GM19468 (cell line): ENCODE data around the gene TLE4.
"Not testable (repeated sequence)": the region's sequence is repeated elsewhere in the genome, so short reads cannot be mapped to it uniquely, and the experiment has no call there.

ENCODE experiments used
- ATAC-seq: cut with Tn5 transposase; IDR thresholded peaks from one replicate; pipeline ENCODE4 v1.9.1; 2021; ENCODE audit warnings: mild to moderate bottlenecking, moderate library complexity, moderate number of reproducible peaks; ENCODE audit not compliant: unreplicated experiment; ENCODE audit errors: extremely low read depth

TLE4 gene

GRCh38 chr9:79707589-79707988 lies 135.8 kb downstream of the TLE4 start:
- ATAC-seq = no peak

GRCh38 chr9:79708541-79708940 lies 136.8 kb downstream of the TLE4 start:
- no peak for ATAC-seq

GRCh38 chr9:79709743-79710674 lies 138.2 kb downstream of the TLE4 start:
- no peak for ATAC-seq

- ATAC-seq = no peak
Measured at GRCh38 chr9:79711874-79712273, 140.1 kb downstream of the TLE4 start.

- ATAC-seq = no peak
Measured at GRCh38 chr9:79719021-79719420, 147.3 kb downstream of the TLE4 start.

- no peak for ATAC-seq
Measured at GRCh38 chr9:79719989-79720388, 148.2 kb downstream of the TLE4 start.

GRCh38 chr9:79731171-79731890 lies 159.6 kb downstream of the TLE4 start:
- peak; percentile 31 for ATAC-seq

GRCh38 chr9:79735023-79735779 lies 163.4 kb downstream of the TLE4 start:
- ATAC-seq = no peak

GRCh38 chr9:79736051-79736450 lies 164.3 kb downstream of the TLE4 start:
- no peak for ATAC-seq

- ATAC-seq = no peak
Measured at GRCh38 chr9:79741381-79741780, 169.6 kb downstream of the TLE4 start.

- no peak for ATAC-seq
Measured at GRCh38 chr9:79742110-79742721, 170.5 kb downstream of the TLE4 start.

- no peak for ATAC-seq
Measured at GRCh38 chr9:79744521-79744920, 172.8 kb downstream of the TLE4 start.

GRCh38 chr9:79745752-79746336 lies 174.1 kb downstream of the TLE4 start:
- ATAC-seq = no peak

- ATAC-seq = not testable (repeated sequence)
Measured at GRCh38 chr9:79751895-79752466, 180.2 kb downstream of the TLE4 start.

GRCh38 chr9:79756414-79756813 lies 184.6 kb downstream of the TLE4 start:
- no peak for ATAC-seq

GRCh38 chr9:79757074-79757473 lies 185.3 kb downstream of the TLE4 start:
- no peak for ATAC-seq

- no peak for ATAC-seq
Measured at GRCh38 chr9:79757881-79758669, 186.3 kb downstream of the TLE4 start.

GRCh38 chr9:79759460-79759859 lies 187.7 kb downstream of the TLE4 start:
- ATAC-seq = no peak

- no peak for ATAC-seq
Measured at GRCh38 chr9:79762070-79762469, 190.3 kb downstream of the TLE4 start.
